GM23248 (cell line): ENCODE results near the gene CACNA1B.

ENCODE experiments used
- EZH2 ChIP-seq: fragments of 200-600 bp; sonication (generic); IDR thresholded peaks from 2 replicates; pipeline ENCODE4 v1.6.1; 2018; ENCODE audit warnings: antibody characterized with exemption, mild to moderate bottlenecking; ENCODE audit not compliant: insufficient read depth, poor library complexity, severe bottlenecking
- EZH2phosphoT487 ChIP-seq: fragments of 200-600 bp; sonication (generic); IDR thresholded peaks from 2 replicates; pipeline ENCODE4 v1.6.1; 2018; ENCODE audit warnings: antibody characterized with exemption, moderate library complexity, mild to moderate bottlenecking, low read depth; ENCODE audit not compliant: insufficient read depth

DNA sequence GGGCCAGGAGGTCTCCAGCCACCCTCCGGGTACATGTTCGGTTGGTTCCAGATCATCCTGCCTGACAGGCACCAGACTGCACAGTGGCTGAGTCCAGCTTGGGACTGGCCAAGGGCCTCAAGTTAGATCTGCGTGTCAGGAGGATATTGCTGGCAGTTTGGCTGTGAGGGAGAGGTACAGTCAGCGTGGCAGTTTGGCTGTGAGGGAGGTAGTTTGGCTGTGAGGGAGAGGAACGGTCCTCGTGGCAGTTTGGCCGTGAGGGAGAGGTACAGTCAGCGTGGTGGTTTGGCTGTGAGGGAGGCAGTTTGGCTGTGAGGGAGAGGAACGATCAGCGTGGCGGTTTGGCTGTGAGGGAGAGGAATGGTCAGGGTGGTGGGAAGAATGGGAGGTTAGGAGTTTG is 39.0 kb downstream of the CACNA1B start:
- TF ChIP-seq EZH2 (no peak), EZH2phosphoT487 (no peak)
